Measurements from ENCODE around the gene ATP6V0B. TPM values are rescaled to one million over a fixed set of nuclear protein-coding genes. Genes with fewer than 3 reads are reported as not detected.

ATP6V0B gene
- total and polyA plus RNA-seq, 2 of the 13 experiments (the other 11 are each of a cell fraction or from before 2014, with no cell fraction given) = 157 to 161 TPM

- no peak for FAIRE-seq
- no peak overlapping the region for H3K9ac ChIP-seq (ENCODE audit: insufficient read depth, low read depth, low read length)
- no peak for DNase-seq (ENCODE audit: low spot score)
- intact Hi-C loops (cut with micrococcal nuclease; ENCODE audit: unreplicated experiment) (no loop called here), in situ Hi-C loops (cut with HindIII; ENCODE audit: extremely low pct_ligation_motif_present, low pct_unique_long_range_greater_than_20kb) (no loop called here)
- no peak overlapping the region for H3K4me2 ChIP-seq (ENCODE audit: low read depth, low read length)
- no peaks in the 10 kb centered on the region for H4K20me1 ChIP-seq (ENCODE audit: insufficient read depth, low read length)
- H3K4me1 ChIP-seq (ENCODE audit: insufficient read depth, low read length) = no peaks in the 10 kb centered on the region
- BruUV-seq (replicated peaks) = no TSS peak
- peaks cover 0 to 21% of the 10 kb centered on the region in 2 experiments; a peak in 2 of 5 replicates for H3K36me3 ChIP-seq (replicated peaks in 1 of 2; ENCODE audit: control insufficient read depth in 1 of 2, insufficient read depth in 2 of 2, low read length in 2 of 2)
- ChIA-PET POLR2A (no interaction called here), CTCF (ENCODE audit: low intra/inter-chr PET ratio, low total read pairs) (no interaction called here)
- no peak for ATAC-seq
- H3K9me3 ChIP-seq (ENCODE audit: low read length) = no peaks in the 10 kb centered on the region
- no peaks in the 10 kb centered on the region for H3K27me3 ChIP-seq (ENCODE audit: control insufficient read depth in 1 of 2, insufficient read depth in 2 of 2, low read length in 2 of 2)
- TF ChIP-seq ZNF138 (CRISPR knock-in tag; IDR thresholded peaks at IDR 0.05; ENCODE audit: low read depth) (no peak), LBX2 (CRISPR knock-in tag; IDR thresholded peaks at IDR 0.05; ENCODE audit: borderline replicate concordance) (no peak), ZNF3 (CRISPR knock-in tag; IDR thresholded peaks at IDR 0.05) (no peak), ZBTB3 (CRISPR knock-in tag; IDR thresholded peaks at IDR 0.05; ENCODE audit: borderline replicate concordance, low read depth) (no peak), ASH2L (IDR thresholded peaks at IDR 0.05; ENCODE audit: insufficient read length, low read depth, low read length) (no peak), RFXANK (CRISPR knock-in tag; IDR thresholded peaks at IDR 0.05) (no peak), ZNF672 (CRISPR knock-in tag; IDR thresholded peaks at IDR 0.05) (no peak), NFYB (CRISPR knock-in tag; IDR thresholded peaks at IDR 0.05) (no peak), ZNF576 (CRISPR knock-in tag; IDR thresholded peaks at IDR 0.05) (no peak), HNF4G (IDR thresholded peaks at IDR 0.05; ENCODE audit: borderline replicate concordance, low read depth, low read length) (no peak), HNF4G (CRISPR knock-in tag; IDR thresholded peaks at IDR 0.05; ENCODE audit: borderline replicate concordance, low read depth) (no peak), ZIK1 (CRISPR knock-in tag; IDR thresholded peaks at IDR 0.05; ENCODE audit: borderline replicate concordance, low read depth) (no peak), NR0B2 (CRISPR knock-in tag; IDR thresholded peaks at IDR 0.05) (no peak), ZFX (CRISPR knock-in tag; IDR thresholded peaks at IDR 0.05; ENCODE audit: low read depth) (no peak), ZNF121 (CRISPR knock-in tag; IDR thresholded peaks at IDR 0.05) (no peak), CBFB (CRISPR knock-in tag; IDR thresholded peaks at IDR 0.05) (no peak), ZNF710 (CRISPR knock-in tag; IDR thresholded peaks at IDR 0.05; ENCODE audit: borderline replicate concordance) (no peak), CERS6 (CRISPR knock-in tag; IDR thresholded peaks at IDR 0.05) (no peak), CENPBD1 (CRISPR knock-in tag; IDR thresholded peaks at IDR 0.05; ENCODE audit: borderline replicate concordance, low read depth) (no peak), NCOA1 (CRISPR knock-in tag; IDR thresholded peaks at IDR 0.05) (no peak), AKAP8 (CRISPR knock-in tag; IDR thresholded peaks at IDR 0.05) (no peak)
- no peak overlapping the region for H3K4me3 ChIP-seq (replicated peaks in 1 of 3; ENCODE audit: insufficient read depth in 1 of 3, low read depth in 2 of 3, low read length in 3 of 3)
- no peaks in the 10 kb centered on the region for H3K79me2 ChIP-seq (ENCODE audit: insufficient read depth, low read length)
- no peak overlapping the region for H3K27ac ChIP-seq (ENCODE audit: extremely low read length, insufficient read depth, low read length)
- WGBS (ENCODE audit: low lambda C conversion rate) = 98% methylated on average over 5 of the region's 8 CpGs
- no peak overlapping the region for H2AFZ ChIP-seq (ENCODE audit: low read length)
Observed at GRCh38 chr1:43956234-43956633, 18.5 kb upstream of the ATP6V0B start.

Data from HepG2 (cell line).